Karpas-422 (cell line): Measurements from ENCODE around the gene PPP1R12C. TPM values are rescaled to one million over a fixed set of nuclear protein-coding genes. Genes with fewer than 3 reads are reported as not detected.
"Not testable (repeated sequence)": the region's sequence is repeated elsewhere in the genome, so short reads cannot be mapped to it uniquely, and the experiment has no call there.

Experiments
- DNase-seq: peaks from one replicate; pipeline ENCODE4 v3.0.0-alpha.2; 2015
- H2AFZ ChIP-seq: fragments of 200-600 bp; sonication (generic); 2 replicates; pipeline ENCODE4 v1.6.1; 2014; ENCODE audit warnings: antibody characterized with exemption, low read length, mixed read lengths
- H3K27ac ChIP-seq: fragments of 200-600 bp; sonication (generic); 2 replicates; pipeline ENCODE4 v1.5.1; 2014; ENCODE audit warnings: mild to moderate bottlenecking, low read length, moderate library complexity
- H3K27me3 ChIP-seq: fragments of 200-600 bp; sonication (generic); 2 replicates; pipeline ENCODE4 v1.6.1; 2014; ENCODE audit warnings: low read length, mixed read lengths
- H3K36me3 ChIP-seq: fragments of 200-600 bp; sonication (generic); 2 replicates; pipeline ENCODE4 v1.6.1; 2014; ENCODE audit warnings: low read length, mixed read lengths; ENCODE audit not compliant: insufficient read depth
- H3K4me1 ChIP-seq: fragments of 200-600 bp; sonication (generic); 2 replicates; pipeline ENCODE4 v1.6.1; 2014; ENCODE audit warnings: mild to moderate bottlenecking, low read length, mixed read lengths
- H3K4me2 ChIP-seq: fragments of 200-600 bp; sonication (generic); 2 replicates; pipeline ENCODE4 v1.6.1; 2014; ENCODE audit warnings: low read length, low read depth, mild to moderate bottlenecking; ENCODE audit not compliant: poor library complexity, severe bottlenecking
- H3K4me3 ChIP-seq: fragments of 200-600 bp; sonication (generic); 2 replicates; pipeline ENCODE4 v1.5.1; 2014; ENCODE audit warnings: mild to moderate bottlenecking, antibody characterized with exemption, low read length, mixed read lengths
- H3K79me2 ChIP-seq: fragments of 200-600 bp; sonication (generic); 2 replicates; pipeline ENCODE4 v1.6.1; 2014; ENCODE audit warnings: mild to moderate bottlenecking, low read length, mixed read lengths
- H3K9ac ChIP-seq: fragments of 200-600 bp; sonication (generic); 2 replicates; pipeline ENCODE4 v1.6.0; 2014; ENCODE audit warnings: low read length
- H3K9me2 ChIP-seq: fragments of 200-600 bp; sonication (generic), shearing (Covaris generic); replicated peaks from 2 replicates; pipeline ENCODE4 v1.6.0; 2014; ENCODE audit warnings: mild to moderate bottlenecking, low read length, moderate library complexity; ENCODE audit not compliant: insufficient read depth
- H3K9me3 ChIP-seq: fragments of 300-700, 200-600 bp; sonication (generic); 2 replicates; pipeline ENCODE4 v1.6.1; 2014; ENCODE audit warnings: low read length, mixed read lengths
- H4K20me1 ChIP-seq: fragments of 200-600 bp; sonication (generic); 2 replicates; pipeline ENCODE4 v1.6.1; 2014; ENCODE audit warnings: mild to moderate bottlenecking, antibody characterized with exemption, low read length, low read depth; ENCODE audit not compliant: insufficient read depth
- total RNA-seq: library from RNA; depleted of rRNA; stranded (reverse); fragments of >200 nt; shearing (Covaris generic); gene quantifications from 2 replicates; pipeline ENCODE4 v1.2.3, GENCODE V29; 2014; ENCODE audit warnings: low replicate concordance

The PPP1R12C gene
- total RNA-seq, 1 experiment from 2014 or later, result 81.8 TPM

GRCh38 chr19:55158848-55159749, 41.7 kb upstream of the PPP1R12C start:
- Histone ChIP-seq H3K4me3 (no peak overlapping the region), H3K9ac (no peak overlapping the region)

DNA sequence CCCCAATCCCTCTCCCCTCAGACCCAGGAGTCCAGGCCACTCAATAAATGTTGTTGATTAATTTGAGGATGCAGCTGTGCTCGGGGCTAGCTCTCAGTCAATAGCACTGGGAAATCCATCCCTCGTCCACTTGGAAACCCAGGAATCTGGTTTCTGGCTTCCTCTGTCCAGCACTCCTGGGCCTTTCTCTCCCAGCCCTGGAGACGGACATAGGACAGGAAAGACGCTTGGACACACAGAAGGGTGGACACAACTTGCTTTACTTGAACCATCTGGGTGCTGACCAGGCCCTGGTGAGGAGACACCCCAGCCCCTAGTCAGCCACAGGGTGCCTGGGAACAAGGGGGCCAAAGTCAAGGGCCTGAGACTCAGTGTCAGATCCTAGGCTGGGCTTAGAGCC, 41.0 kb upstream of the PPP1R12C start:
- Histone ChIP-seq H3K27me3 (no peaks in the 10 kb centered on the region), H4K20me1 (no peaks in the 10 kb centered on the region), H3K79me2 (no peaks in the 10 kb centered on the region), H3K9me2 (no peaks in the 10 kb centered on the region), H3K4me1 (no peaks in the 10 kb centered on the region; the same call in 1 of the 2 replicates), H3K4me3 (no peak overlapping the region), H3K9me3 (no peaks in the 10 kb centered on the region), H3K36me3 (no peaks in the 10 kb centered on the region), H3K4me2 (no peak overlapping the region), H3K9ac (no peak overlapping the region), H2AFZ (no peak overlapping the region), H3K27ac (no peak overlapping the region)
- DNase-seq, result no peak

More at GRCh38 chr19:55158848-55159749, 41.7 kb upstream of the PPP1R12C start:
- H3K4me2 ChIP-seq, result no peak overlapping the region
- H2AFZ ChIP-seq, result no peak overlapping the region
- H4K20me1 ChIP-seq, result no peaks in the 10 kb centered on the region
- H3K36me3 ChIP-seq, result no peaks in the 10 kb centered on the region
- DNase-seq, result peak; percentile 70
- H3K9me2 ChIP-seq, result no peaks in the 10 kb centered on the region
- no peak overlapping the region for H3K27ac ChIP-seq
- no peaks in the 10 kb centered on the region for H3K79me2 ChIP-seq
- H3K4me1 ChIP-seq, result no peaks in the 10 kb centered on the region; the same call in 1 of the 2 replicates
- H3K9me3 ChIP-seq, result no peaks in the 10 kb centered on the region
- H3K27me3 ChIP-seq, result no peaks in the 10 kb centered on the region

DNA sequence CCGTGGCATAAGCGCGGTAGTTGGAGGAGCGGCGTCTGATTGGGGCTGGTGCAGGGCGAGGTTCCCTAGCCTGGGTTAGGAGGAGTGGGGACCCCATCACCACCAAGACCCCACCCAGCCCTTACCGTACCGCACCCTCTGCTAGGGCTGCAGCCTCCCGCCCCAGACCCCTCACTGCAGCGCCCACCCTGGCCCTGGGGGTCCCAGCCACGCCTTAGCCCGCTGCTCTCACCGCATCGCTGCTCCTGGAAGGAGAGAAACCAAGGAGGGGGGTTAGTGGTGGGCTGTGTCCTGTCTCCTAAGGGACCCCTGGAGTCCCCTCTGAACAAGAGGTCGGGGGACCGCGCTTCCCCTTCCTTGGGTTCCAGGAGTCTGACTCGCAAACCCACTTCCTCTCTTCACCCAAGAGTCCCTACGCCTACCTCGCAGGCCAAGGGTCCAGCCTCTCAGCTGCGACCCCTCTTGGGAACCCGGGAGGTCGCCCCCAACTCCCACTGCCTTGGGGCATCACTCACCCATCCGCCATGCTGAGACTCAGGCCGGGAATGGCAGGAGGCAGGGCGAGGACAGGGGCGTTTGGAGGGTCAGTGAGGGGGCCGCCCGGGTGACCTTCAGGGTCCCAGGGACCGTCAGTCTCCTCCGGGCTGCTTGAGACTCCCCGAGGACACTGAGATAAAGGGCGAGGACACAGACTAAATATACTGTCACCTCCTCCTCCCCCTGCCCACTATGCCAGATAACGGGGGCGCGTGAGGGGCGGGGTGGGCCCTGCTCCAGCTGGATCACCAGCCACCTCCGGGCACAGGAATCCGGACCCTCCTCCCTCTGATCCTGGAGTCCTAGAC, 39.8 kb upstream of the PPP1R12C start, which contains the start of gene TNNI3:
TSS of gene TNNI3 (minus strand) at position 669 of the 845 bp plus-strand sequence. CDS start at position 526, 143 bp downstream.
- Histone ChIP-seq H3K27me3 (no peaks in the 10 kb centered on the region), H3K9me3 (peaks cover 6% of the 10 kb centered on the region; the same call in 1 of the 2 replicates), H2AFZ (no peak within 1 kb of the TSS), H3K27ac (no peak within 1 kb of the TSS), H3K9me2 (no peaks in the 10 kb centered on the region), H3K79me2 (no peaks in the 10 kb centered on the region), H4K20me1 (no peaks in the 10 kb centered on the region), H3K4me1 (no peaks in the 10 kb centered on the region; the same call in 1 of the 2 replicates), H3K4me3 (no peak within 1 kb of the TSS), H3K36me3 (no peaks in the 10 kb centered on the region), H3K4me2 (no peak within 1 kb of the TSS), H3K9ac (no peak within 1 kb of the TSS)
- no peak for DNase-seq

DNA sequence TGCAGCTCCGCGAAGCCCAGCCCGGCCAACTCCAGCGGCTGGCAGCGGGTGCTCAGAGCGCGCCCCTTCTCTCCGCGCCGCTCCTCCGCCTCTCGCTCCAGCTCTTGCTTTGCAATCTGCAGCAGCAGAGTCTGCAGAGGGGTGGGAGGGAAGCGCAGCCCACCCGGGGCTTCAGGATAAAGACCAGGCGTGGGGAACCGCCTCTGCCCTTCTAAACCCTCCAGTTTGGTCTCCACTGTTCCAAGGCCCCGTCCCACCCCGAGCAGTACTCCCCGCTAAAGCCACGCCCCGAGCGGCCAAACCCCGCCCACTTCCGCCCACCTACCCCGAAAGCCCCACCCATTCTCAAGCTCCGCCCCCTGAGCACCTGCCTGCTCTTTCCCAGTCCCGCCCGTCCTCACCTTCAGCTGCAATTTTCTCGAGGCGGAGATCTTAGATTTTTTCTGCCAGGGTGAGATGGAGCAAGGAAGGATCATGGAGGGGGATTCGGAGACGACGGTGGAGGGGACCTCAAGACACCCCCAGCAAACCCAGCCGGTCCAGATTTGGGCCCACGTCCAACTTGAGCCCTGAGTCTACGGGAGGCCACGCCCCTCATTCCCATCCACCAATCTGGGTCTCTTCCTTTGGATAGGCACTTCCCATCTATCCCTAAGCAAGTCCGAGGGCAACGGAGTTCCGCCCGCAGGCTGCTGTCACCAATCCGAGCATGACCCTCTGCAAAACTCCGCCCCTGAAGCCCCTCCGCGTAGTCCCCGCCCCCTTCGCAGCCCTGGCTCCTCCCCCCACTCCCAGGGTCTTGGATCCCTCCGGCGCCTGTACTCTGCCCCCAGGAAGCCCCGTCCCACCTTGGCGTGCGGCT, 39.0 kb upstream of the PPP1R12C start:
- Histone ChIP-seq H2AFZ (no peak overlapping the region), H3K79me2 (no peaks in the 10 kb centered on the region), H3K9me2 (no peaks in the 10 kb centered on the region), H3K4me3 (no peak overlapping the region), H3K36me3 (peaks cover 3% of the 10 kb centered on the region; the same call in 1 of the 2 replicates), H3K27ac (no peak overlapping the region), H3K27me3 (no peaks in the 10 kb centered on the region), H4K20me1 (no peaks in the 10 kb centered on the region), H3K4me1 (no peaks in the 10 kb centered on the region; the same call in 1 of the 2 replicates), H3K9ac (no peak overlapping the region), H3K9me3 (peaks cover 13% of the 10 kb centered on the region), H3K4me2 (no peak overlapping the region)
- peak; percentile 76 for DNase-seq

- not testable (repeated sequence) for H3K9ac ChIP-seq
Observed at GRCh38 chr19:55155784-55156183, 38.3 kb upstream of the PPP1R12C start.

DNA sequence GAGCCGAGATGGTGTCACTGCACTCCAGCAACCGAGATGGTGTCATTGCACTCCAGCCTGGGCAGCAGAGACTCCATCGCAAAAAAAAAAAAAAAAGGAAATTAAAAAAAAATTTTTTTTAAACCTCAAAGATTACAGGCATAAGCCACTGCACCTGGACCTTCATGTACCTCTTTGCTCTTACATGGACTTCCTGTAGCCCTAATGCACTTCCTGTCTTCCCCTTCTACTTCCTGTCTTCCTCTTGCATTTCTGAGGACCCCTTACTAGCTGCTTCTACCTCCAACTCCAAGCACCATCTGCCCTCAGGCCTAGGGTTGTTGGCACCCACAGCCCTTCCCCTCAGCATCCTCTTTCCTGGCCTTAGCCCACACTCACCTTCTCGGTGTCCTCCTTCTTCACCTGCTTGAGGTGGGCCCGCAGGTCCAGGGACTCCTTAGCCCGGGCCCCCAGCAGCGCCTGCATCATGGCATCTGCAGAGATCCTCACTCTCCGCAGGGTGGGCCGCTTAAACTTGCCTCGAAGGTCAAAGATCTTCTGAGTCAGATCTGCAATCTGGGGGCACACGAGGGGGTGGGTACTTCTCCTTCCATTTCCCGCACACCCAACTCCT, 36.3 kb upstream of the PPP1R12C start:
- Histone ChIP-seq H3K36me3 (peaks cover 4% of the 10 kb centered on the region; the same call in 1 of the 2 replicates), H3K27me3 (no peaks in the 10 kb centered on the region), H3K4me3 (no peak overlapping the region), H3K27ac (no peak overlapping the region), H3K79me2 (no peaks in the 10 kb centered on the region), H4K20me1 (no peaks in the 10 kb centered on the region), H3K9me2 (no peaks in the 10 kb centered on the region), H2AFZ (peak overlapping the region; percentile 76), H3K9ac (no peak overlapping the region), H3K4me1 (no peaks in the 10 kb centered on the region), H3K4me2 (no peak overlapping the region), H3K9me3 (peaks cover 15% of the 10 kb centered on the region)
- peak; percentile 63 for DNase-seq

More at GRCh38 chr19:55155784-55156183, 38.3 kb upstream of the PPP1R12C start:
- H3K4me3 ChIP-seq, H3K36me3 ChIP-seq, H4K20me1 ChIP-seq, H3K27ac ChIP-seq, DNase-seq, H2AFZ ChIP-seq, H3K4me1 ChIP-seq, H3K27me3 ChIP-seq, H3K4me2 ChIP-seq, H3K79me2 ChIP-seq, H3K9me2 ChIP-seq: not testable (repeated sequence)
- H3K9me3 ChIP-seq, result peaks cover 15% of the 10 kb centered on the region

- no peaks in the 10 kb centered on the region for H3K27me3 ChIP-seq
- peaks cover 15% of the 10 kb centered on the region for H3K9me3 ChIP-seq
- H3K9ac ChIP-seq, result no peak overlapping the region
- peak; percentile 92 for DNase-seq
- H3K4me3 ChIP-seq, result peak overlapping the region; percentile 48
- peaks cover 4% of the 10 kb centered on the region; the same call in 1 of the 2 replicates for H3K36me3 ChIP-seq
- no peaks in the 10 kb centered on the region for H3K79me2 ChIP-seq
- no peak overlapping the region for H3K4me2 ChIP-seq
- no peak overlapping the region for H3K27ac ChIP-seq
- no peaks in the 10 kb centered on the region for H3K9me2 ChIP-seq
- H3K4me1 ChIP-seq, result peaks cover under 1% of the 10 kb centered on the region; the same call in 1 of the 2 replicates
- peak overlapping the region; percentile 52 for H2AFZ ChIP-seq
- no peaks in the 10 kb centered on the region for H4K20me1 ChIP-seq
Observed at GRCh38 chr19:55152017-55152416, 34.6 kb upstream of the PPP1R12C start.
